HG02970 (cell line): Measurements from ENCODE around the gene ZNF396.

Source experiments
- ATAC-seq: cut with Tn5 transposase; IDR thresholded peaks from one replicate; pipeline ENCODE4 v1.9.1; 2021; ENCODE audit warnings: mild to moderate bottlenecking, moderate library complexity, moderate number of reproducible peaks; ENCODE audit not compliant: unreplicated experiment, low FRiP score

Gene ZNF396

DNA sequence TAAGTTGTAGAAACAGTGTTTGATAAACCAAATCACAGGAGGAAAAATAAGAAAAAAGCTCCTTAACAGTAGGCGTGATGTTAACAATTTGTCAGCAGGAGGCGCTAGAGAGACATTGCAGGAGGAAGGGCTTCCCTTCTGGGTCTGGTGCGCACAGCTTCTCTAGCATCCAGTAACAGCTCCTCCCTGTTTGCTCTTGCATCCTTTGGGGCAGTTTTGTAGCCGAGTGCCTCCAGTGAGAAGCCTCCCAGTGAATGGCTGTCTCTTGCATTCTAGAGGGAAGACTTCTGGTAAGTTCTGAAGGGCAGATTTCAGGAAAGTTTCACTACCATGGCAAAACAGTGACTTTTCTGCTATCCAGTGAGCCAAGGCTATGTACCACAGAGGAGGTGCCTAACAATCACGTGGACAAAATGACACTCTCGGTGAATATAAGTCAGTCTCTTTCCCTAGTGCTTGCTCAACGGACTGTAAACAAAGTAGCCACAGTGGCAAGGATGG, 9.5 kb upstream of the ZNF396 start:
- ATAC-seq = no peak

DNA sequence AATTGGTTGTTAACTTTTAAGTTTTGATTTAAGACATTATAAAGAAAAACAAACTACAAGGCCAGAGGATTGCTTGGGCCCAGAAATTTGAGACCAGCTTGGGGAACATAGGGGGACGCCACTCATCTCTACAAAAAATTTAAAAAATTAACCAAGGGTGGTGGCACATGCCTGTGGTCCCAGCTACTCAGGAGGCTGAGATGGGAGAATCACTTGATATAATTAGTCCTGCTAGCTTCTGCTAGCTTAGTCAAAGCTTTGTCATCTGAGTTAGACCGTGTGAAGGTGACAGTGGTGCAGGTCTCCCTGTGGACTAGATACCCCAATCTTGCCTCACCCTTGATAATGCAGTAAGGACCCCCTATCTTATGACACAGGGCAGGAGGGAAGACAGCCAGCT, 6.0 kb upstream of the ZNF396 start:
- no peak for ATAC-seq

DNA sequence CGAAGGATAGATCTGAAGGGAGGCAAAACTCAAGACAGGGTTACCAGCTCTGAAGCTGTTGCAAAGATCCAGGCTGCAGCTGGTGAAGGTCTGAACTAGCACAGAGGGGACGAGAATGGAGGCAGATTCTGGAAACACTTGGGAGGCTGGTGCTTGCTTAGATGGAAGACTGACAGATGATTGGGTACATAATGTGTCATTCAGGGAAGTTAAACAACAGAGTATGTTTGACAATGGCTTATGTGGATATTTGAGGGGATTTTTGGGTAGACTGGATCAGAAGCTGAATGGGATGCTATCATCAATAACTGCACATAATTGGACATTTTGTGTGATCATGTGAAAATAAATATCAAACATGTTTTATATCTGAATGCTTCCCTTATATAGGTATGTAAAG, 2.3 kb upstream of the ZNF396 start:
- no peak for ATAC-seq

DNA sequence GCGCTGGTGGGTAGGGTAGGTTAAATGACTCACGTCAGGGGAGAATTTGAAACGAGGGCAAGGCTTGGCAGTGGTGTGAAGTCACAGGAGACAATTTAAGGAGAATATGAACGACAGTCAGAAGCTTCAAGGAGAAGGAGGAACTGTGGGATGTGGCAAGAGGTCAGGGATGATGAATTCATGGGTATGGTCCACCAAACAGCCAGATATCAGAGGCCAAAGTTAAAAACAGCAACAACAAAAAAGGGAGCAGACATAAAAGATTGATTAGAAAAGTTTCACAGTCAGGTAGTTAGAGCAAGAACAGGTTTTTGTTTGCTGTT, 1.4 kb upstream of the ZNF396 start:
- no peak for ATAC-seq

DNA sequence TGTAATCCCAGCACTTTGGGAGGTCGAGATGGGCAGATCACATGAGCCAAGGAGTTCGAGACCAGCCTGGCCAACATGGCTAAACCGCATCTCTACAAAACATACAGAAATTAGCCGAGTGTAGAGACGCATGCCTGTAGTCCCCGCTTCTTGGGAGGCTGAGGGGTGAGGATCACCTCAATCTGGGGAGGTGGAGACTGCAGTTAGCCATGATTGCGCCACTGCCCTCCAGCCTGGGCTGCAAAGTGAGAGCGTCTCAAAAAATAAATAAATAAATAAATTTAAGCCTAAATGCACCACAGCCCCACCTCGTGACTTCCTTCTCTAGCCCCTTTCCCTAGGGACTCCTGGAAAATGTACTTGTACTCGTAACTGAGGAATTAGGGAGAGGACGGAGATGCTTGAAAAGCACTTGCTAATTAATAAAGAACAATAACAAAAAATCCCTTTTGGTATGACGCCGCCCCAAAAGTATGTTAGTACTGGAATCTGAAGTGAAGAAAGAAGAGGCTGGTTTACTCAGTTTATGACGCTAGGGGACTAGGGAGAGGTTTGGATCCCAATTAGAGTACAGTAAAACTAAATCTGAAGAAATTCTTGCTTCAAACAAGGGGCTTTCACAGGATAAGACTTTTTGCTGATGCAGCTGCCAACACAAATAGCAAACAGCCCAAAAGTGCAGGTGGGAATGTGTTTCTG, 887 bp upstream of the ZNF396 start:
- no peak for ATAC-seq

DNA sequence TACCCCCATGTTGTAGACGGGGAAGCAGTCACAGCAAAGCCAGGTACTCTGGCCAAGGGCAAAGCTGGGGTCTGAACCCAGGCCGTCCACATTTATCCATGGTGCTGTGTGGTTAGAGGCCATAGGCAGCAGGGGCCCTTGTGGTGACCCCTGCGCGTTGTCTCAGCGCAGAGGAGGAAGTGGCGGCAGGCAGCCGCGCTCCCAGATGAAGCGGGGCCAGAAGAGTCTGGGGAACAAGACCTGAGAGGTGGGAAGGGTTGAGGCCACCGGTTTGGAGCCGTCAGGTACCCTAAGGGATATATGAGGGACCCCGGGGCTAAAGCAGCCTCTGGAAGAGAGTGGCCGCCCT, 770 bp downstream of the ZNF396 start:
- ATAC-seq = peak; percentile 41

DNA sequence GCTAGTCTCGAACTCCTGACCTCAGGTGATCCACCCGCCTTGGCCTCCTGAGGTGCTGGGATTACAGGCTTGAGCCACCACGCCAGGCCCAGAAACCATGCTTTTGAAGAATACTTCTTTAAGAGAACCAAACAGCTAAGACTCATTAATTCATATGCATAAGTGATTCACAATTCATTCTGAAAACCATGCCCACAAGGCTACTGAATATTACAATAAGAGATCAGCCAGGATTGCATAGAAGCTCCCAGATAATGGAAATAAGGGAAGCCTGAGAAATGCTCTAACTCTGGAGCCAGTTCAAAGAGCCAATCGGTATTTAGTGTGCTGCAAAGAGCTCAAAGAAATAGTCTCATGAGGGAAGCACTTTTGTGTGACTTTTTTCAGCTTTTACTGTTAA, 2.4 kb downstream of the ZNF396 start:
- no peak for ATAC-seq

DNA sequence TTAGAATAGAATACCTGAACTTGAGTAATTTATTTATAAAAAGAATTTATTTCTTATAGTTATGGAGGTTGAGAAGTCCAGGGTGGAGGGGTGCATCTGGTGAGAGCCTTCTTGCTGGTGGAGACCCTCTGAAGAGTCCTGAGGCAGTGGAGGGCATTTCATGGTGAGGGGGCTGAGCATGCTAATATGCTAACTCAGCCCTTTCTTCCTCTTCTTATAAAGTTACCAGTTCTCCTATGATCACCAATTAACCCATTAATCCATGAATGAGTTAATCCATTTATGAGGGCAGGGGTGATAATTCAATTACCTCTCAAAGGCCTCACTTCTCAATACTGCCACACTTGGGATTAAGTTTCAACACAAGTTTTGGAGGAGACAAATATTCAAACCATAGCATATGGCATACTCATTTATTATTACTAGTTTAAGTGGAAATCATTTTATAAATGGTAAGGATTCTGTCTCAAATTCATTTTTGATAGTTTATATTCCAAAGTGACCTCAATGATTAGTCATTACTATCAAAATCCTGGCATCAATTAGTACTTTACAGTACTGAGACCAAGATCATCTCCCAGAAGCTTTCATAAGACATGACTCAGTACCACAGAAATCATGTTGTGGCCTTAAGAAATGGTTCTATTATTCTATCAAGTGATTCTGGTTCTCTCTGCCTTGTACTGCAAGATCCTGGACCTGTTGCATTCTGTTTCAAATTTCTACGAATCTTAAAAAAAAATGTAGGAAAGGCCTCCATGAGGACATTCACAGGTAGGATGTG, 5.5 kb downstream of the ZNF396 start:
- no peak for ATAC-seq

DNA sequence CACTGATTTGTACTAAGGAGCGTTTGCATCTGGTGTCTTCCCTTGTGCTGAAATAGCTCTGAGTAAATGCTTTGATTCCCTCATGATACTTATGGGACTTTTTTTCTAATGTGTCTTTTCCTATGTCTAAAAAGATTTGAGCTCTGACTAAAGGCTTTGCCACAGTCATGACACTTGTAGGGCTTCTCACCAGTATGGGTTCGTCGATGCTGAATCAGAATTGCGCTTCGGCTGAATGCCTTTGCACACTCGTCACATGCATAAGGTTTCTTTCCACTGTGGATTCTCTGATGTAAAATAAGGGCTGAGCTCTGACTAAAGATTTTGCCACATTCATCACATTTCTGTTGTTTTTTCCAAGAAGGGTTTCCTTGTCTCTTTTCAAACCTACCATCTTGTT, 8.0 kb downstream of the ZNF396 start:
- no peak for ATAC-seq

DNA sequence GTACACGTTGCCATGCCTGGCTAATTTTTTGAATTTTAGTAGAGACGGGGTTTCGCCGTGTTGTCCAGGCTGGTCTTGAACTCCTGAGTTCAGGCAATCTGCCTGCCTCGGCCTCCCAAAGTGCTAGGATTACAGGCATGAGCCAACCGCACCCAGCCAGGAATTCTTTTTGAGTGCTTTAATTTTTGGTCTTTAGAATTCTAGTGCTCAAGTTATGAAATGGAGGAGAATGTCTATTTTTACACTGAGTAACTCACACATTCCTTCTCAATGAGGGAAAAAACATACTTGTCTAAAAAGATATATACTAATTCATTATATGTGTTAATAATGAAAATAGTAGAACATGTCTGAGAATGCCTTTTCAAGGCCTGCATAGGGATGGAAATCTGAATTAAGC, 8.5 kb downstream of the ZNF396 start:
- no peak for ATAC-seq

DNA sequence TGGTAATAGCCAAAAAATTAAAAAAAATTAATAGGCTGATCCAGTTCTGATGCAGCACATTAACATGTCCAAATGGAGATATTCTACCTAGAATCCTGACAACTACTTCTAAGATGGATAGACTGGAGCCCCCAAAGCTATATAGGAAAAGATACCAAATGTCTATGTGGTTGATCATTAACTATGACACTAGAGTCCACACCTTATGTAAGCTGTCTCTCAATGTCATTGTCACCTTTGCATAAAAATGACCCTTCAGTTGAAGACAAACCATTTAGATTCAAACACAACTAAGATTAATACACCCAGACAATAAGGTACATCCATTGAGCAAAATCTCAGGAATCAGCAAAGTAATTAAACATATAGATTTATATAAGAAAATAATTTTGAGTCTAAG, 14.6 kb downstream of the ZNF396 start:
- ATAC-seq = no peak

DNA sequence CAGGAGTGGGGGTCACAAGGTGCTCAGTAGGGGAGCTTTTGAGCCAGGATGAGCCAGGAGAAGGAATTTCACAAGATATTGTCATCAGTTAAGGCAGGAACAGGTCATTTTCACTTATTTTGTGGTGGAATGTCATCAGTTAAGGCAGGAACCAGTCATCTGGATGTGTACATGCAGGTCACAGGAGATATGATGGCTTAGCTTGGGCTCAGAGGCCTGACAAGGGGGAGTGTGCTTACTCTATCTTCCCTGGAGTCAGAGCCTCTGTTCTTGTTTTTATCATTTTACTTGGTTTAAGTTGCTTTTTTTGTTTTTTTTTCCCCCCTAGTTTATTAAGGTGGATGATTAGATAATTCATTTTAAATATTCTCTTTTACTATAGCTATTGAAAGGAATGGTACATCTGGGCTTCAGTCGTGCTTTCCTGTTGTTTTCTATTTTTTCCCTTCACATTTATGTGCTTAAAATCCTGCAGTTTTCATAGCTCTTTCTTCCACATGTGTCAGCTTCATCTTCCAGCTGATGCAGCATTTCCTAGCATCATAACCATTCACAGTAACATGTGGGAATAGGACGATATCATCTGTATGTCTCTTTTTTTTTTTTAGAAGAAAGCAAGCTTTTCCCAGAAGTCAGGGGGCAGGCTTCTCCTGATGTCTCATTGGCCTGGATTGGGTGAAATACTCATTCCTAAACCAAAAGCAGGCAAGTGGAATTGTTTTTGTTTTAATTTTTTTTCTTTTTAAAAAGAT, 15.4 kb downstream of the ZNF396 start:
- no peak for ATAC-seq

DNA sequence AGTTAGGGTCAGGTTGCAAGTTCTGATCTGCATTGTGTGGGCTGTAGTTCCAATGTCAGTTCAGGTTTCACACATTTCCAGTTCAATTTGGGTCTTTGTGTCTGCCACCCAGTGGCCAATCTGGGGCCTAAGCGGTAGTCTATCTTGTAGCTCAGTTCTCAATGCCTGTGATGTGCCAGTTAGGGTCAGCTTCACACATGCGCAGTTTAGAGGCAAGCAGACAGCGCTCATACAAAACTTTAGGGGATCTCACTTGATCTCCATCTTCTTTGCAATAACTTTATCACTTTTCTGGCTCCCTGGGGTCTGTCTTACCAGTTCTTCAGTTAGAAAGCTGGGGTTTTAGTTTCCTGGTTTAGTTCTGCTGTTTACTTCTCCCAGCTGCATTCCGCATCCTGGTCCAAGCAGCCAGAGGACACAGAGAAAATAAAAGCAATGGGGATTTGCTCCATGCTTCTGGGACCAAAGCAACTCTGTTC, 22.0 kb downstream of the ZNF396 start:
- no peak for ATAC-seq

DNA sequence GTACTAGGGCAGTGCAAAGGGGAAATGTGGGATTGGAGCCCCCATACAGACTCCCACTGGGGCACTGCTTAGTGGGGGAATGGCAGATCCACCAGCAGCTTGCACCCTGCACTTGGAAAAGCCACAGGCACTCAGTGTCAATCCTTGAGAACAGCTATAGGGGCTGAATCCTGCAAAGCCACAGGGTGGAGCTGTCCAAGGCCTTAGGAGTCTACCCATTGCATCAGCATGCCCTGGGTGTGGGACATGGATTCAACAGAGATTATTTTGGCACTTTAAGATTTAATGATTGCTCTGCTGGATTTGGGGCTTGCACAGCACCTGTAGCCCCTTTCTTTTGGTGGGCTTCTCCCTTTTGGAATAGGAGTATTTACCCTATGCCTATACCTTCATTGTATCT, 24.4 kb downstream of the ZNF396 start:
- no peak for ATAC-seq

DNA sequence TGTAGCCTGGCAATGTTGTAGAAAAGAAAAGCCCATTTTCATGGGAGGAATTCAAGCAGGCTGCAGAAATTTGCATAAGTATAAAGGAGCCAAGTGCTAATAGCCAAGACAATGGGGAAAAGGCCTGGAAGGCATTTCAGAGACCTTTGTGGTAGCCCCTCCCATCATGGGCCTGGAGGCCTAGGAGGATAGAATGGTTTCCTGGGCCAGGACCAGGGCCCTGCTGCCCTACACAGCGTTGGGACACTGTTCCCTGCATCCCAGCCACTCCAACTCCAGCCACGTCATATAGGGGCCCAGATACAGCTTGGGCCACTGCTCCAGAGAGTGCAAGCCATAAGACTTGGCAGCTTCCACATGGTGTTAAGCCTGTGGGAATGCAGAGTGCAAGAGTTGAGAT, 24.9 kb downstream of the ZNF396 start:
- no peak for ATAC-seq

DNA sequence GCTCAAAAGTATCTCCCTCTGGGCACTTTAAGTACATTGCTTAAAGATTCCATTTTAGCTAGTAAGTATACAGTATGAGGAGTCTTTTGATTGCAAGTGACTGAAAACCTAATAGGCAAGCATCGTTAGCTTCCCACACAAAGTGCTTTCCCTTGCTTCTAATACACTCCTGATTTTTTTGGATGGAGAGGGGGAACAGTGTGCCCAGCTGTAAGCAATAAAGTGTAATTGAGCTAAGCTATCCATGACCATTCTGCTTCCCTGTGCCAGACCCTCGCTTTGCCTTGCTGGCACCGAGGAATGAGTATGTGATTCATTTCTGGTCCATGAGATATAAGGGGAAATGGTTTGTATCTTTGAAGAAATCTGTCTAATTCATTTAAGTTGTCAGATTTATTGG, 29.1 kb downstream of the ZNF396 start:
- no peak for ATAC-seq

DNA sequence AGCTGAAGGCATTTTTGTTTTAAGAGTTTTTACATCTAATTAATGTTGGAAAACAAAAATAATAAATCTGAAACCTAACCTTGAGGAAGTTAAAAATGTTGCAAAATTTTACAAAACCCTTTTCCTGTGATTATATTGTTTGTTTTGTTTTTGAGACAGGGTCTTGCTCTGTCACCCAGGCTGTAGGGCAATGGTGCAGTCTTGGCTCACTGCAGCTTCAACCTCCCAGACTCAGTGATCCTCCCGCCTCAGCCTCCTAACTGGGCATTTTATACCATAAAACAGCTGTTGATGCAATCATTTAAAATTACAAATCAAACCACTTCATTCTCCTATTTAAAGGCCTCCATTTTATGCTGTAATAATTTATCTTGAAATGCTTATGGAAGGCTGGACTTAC, 31.2 kb downstream of the ZNF396 start:
- ATAC-seq = no peak

DNA sequence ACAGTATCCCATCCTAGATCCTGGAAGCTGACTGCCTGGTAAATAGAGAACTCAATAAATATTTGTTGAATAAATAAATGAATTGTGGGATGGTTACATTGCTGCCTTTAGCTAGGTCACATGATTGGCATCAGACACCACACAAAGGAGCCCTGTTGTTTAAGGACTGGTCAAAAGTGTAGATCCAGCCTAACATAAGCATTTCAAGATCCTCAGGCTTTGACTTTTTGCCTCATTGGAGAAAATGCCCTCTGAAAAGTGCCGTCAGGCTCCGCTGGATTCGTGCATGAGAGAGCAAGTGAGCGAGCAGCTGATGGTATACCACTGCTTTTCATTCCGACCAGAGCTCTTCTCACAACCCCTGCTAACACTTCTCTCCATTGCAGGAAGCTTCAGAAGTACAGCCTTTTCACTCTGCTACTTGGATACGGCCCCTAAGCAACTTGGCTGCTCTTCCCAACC, 31.6 kb downstream of the ZNF396 start:
- no peak for ATAC-seq

DNA sequence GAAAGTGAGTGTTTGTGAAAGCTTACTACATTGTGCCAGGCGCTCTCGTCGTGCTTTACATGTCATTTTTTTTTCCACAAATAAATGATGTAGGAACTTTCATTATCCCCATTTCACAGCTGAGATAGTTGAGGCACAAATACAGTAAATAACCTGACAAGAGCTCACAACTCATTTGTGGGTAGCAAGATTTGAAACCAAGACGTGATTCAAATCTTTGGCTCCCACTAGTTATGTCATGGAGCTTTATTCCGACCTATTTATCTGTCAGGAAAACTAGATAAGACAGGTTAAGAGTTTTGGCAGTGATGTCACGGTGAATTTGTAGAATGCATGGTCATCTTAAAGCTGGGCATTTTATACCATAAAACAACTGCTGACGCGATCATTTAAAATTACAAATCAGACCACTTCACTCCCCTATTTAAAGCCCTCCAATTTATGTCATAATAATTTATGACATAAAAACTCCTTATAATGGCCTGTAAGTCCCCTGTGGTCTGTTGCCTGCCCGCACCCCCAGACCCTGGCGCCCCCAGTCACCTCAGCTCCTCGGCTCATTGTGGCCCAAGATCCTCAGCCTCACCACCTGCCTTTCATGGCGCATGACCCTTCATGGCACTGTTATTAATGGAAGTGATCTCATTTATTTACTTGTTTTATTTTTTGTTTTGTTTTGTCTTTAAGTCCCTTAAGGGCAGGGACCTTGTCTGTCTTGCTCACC, 32.2 kb downstream of the ZNF396 start:
- no peak for ATAC-seq

DNA sequence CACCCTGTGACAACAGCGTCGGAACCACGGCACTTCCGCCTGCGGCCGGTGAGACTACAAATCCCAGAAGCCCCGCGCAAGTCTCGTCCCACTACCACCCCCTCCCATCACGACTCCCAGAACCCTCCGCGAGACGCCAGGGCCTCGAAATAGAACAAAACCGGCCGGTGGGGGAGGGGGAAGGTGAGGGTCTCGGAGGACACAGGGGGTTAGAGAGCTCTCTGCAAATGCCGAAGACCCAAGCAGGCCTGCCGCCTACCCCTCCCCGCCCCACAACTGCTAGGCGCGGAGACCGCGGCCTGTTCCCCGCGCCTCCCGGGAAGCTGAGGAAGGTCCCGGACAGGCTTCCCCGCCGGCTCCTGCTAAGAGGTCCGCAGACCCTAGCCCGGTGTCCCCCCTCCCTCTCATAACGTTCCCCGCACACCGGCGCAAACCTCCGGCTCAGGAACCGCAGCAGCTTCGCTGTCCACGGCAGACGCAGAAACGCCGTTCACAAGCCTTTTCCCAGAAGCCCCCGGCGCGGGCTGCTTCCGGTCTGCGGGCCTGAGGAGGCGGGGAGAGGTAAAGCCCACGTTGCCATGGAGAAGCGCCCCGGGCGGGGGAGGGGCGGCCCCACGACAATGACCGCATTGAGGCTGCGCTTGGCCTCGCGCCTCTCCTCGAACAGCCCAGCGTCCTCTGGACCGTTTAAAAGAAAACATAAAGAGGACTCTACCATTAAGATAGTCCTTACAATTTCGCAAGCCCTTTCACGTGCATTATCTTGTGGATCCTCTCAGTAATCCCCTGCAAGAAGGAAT, 33.0 kb downstream of the ZNF396 start, which contains the start of gene ZNF24:
Gene ZNF24, minus strand, starts transcription at position 485 of the 800 bp plus-strand sequence. CDS start 3,770 bp downstream, outside the sequence.
- ATAC-seq = peak; percentile 93
